Measurements from ENCODE around the gene NOS1AP.

GRCh38 chr1:162130308-162130707 is 60.8 kb downstream of the NOS1AP start:
- TF ChIP-seq CTCF (conservative IDR thresholded peaks at IDR 0.05) (no peak), ZFX (IDR thresholded peaks at IDR 0.05) (no peak)

Data from C4-2B (cell line).